Activated CD4-positive, alpha-beta memory T cell treated with anti-CD3 and anti-CD28 coated beads for 36 hours (primary cell): Measurements from ENCODE around the gene QSOX1. TPM values are rescaled to one million over a fixed set of nuclear protein-coding genes. Genes with fewer than 3 reads are reported as not detected.

Experiments used
- CTCF ChIA-PET: fragments of 350-600 bp; sonication (Branson Sonifier 250); formaldehyde crosslinking; loops from one replicate; lab custom pipeline; 2021; ENCODE audit warnings: antibody characterized with exemption, inconsistent platforms; lab: Charles Lee
- POLR2A ChIA-PET: fragments of 350-600 bp; sonication (Branson Sonifier 250); formaldehyde crosslinking; loops from one replicate; lab custom pipeline; 2021; ENCODE audit warnings: antibody characterized with exemption; lab: Charles Lee
- DNase-seq: peaks from one replicate; pipeline ENCODE4 v3.0.0-alpha.2; 2020
- H3K27ac Mint-ChIP-seq: one replicate; pipeline ENCODE4 v1.8.0; 2021; ENCODE audit warnings: mixed read lengths
- H3K27me3 Mint-ChIP-seq: one replicate; pipeline ENCODE4 v1.8.0; 2021; ENCODE audit warnings: mixed read lengths
- H3K36me3 Mint-ChIP-seq: one replicate; pipeline ENCODE4 v1.8.0; 2021; ENCODE audit warnings: mixed read lengths
- H3K4me1 Mint-ChIP-seq: one replicate; pipeline ENCODE4 v1.8.0; 2021; ENCODE audit warnings: low read depth, mixed read lengths
- H3K4me3 Mint-ChIP-seq: one replicate; pipeline ENCODE4 v1.8.0; 2021; ENCODE audit warnings: mild to moderate bottlenecking, mixed read lengths
- H3K9me3 Mint-ChIP-seq: one replicate; pipeline ENCODE4 v1.8.0; 2021; ENCODE audit warnings: mixed read lengths
- intact Hi-C: fragments of 100-400 bp; cut with micrococcal nuclease; formaldehyde crosslinking; loops from one replicate; pipeline ENCODE4 v1.15.1; 2023
- total RNA-seq, 2 experiments: library from RNA; stranded (reverse); gene quantifications; one replicate each; pipeline ENCODE4 v1.2.3, GENCODE V29; 2021

The QSOX1 gene
- total RNA-seq, 2 experiments from 2014 or later = 40.3 to 42.4 TPM

- intact Hi-C loops = no loop called here
- CTCF ChIA-PET = no interaction called here
- Mint-ChIP-seq H3K4me3 (no peak overlapping the region), H3K4me1 (no peaks in the 10 kb centered on the region), H3K9me3 (no peaks in the 10 kb centered on the region), H3K27me3 (no peaks in the 10 kb centered on the region), H3K27ac (no peak overlapping the region), H3K36me3 (peaks cover 1% of the 10 kb centered on the region)
- no peak for DNase-seq
- POLR2A ChIA-PET = no interaction called here
Observed at GRCh38 chr1:180173952-180174351, 19.3 kb downstream of the QSOX1 start.

- ChIA-PET POLR2A (no interaction called here), CTCF (interaction anchor here (1.5 kb wide), 1 partner anchor 366 kb away, joined by 4 read pairs; no protein-coding TSS in a partner anchor)
- Mint-ChIP-seq H3K4me1 (no peaks in the 10 kb centered on the region), H3K27me3 (no peaks in the 10 kb centered on the region), H3K9me3 (no peaks in the 10 kb centered on the region), H3K4me3 (no peak overlapping the region), H3K36me3 (peaks cover 2% of the 10 kb centered on the region), H3K27ac (no peak overlapping the region)
- intact Hi-C loops = no loop called here
- DNase-seq = no peak
Observed at GRCh38 chr1:180175291-180175690, 20.6 kb downstream of the QSOX1 start.

- Mint-ChIP-seq H3K27ac (no peak overlapping the region), H3K4me1 (no peaks in the 10 kb centered on the region), H3K9me3 (no peaks in the 10 kb centered on the region), H3K4me3 (no peak overlapping the region), H3K27me3 (no peaks in the 10 kb centered on the region), H3K36me3 (peaks cover 2% of the 10 kb centered on the region)
- ChIA-PET POLR2A (no interaction called here), CTCF (interaction anchor here (0.9 to 1.5 kb wide), 2 partner anchors 292 to 366 kb away, joined by 3 to 4 read pairs; no protein-coding TSS in a partner anchor)
- DNase-seq = no peak
- intact Hi-C loops = no loop called here
Observed at GRCh38 chr1:180175806-180176205, 21.1 kb downstream of the QSOX1 start.

- Mint-ChIP-seq H3K9me3 (no peaks in the 10 kb centered on the region), H3K4me3 (no peak overlapping the region), H3K4me1 (no peaks in the 10 kb centered on the region), H3K27me3 (no peaks in the 10 kb centered on the region), H3K27ac (no peak overlapping the region), H3K36me3 (peaks cover 2% of the 10 kb centered on the region)
- ChIA-PET CTCF (interaction anchor here (0.9 to 6.1 kb wide), 3 partner anchors 10 to 362 kb away, joined by 3 to 78 read pairs (median 17); no protein-coding TSS in a partner anchor), POLR2A (no interaction called here)
- no peak for DNase-seq
- intact Hi-C loops = no loop called here
Observed at GRCh38 chr1:180176965-180177364, 22.3 kb downstream of the QSOX1 start.

GRCh38 chr1:180177931-180178330 lies 23.3 kb downstream of the QSOX1 start:
- Mint-ChIP-seq H3K27me3 (no peaks in the 10 kb centered on the region), H3K4me1 (no peaks in the 10 kb centered on the region), H3K9me3 (no peaks in the 10 kb centered on the region), H3K36me3 (peaks cover 2% of the 10 kb centered on the region), H3K27ac (no peak overlapping the region), H3K4me3 (no peak overlapping the region)
- intact Hi-C loops = loop anchor here (1.0 to 2.0 kb wide), 2 partner anchors 311 to 471 kb away; no protein-coding TSS in a partner anchor
- POLR2A ChIA-PET = no interaction called here
- CTCF ChIA-PET = interaction anchor here (1.0 to 6.1 kb wide), 10 partner anchors 11 to 368 kb away, joined by 3 to 78 read pairs (median 18); no protein-coding TSS in a partner anchor
- DNase-seq = no peak

- Mint-ChIP-seq H3K9me3 (no peaks in the 10 kb centered on the region), H3K27me3 (no peaks in the 10 kb centered on the region), H3K36me3 (peaks cover 2% of the 10 kb centered on the region), H3K27ac (no peak overlapping the region), H3K4me3 (no peak overlapping the region), H3K4me1 (no peaks in the 10 kb centered on the region)
- intact Hi-C loops = loop anchor here (1.0 to 2.0 kb wide), 2 partner anchors 311 to 472 kb away; no protein-coding TSS in a partner anchor
- CTCF ChIA-PET = interaction anchor here (0.6 to 6.1 kb wide), 56 partner anchors 10 to 476 kb away, joined by 3 to 78 read pairs (median 6); no protein-coding TSS in a partner anchor
- POLR2A ChIA-PET = no interaction called here
- DNase-seq = peak; percentile 74
Observed at GRCh38 chr1:180178511-180179161, 24.0 kb downstream of the QSOX1 start.

GRCh38 chr1:180179162-180179957 lies 24.7 kb downstream of the QSOX1 start:
- CTCF ChIA-PET = interaction anchor here (0.6 to 6.1 kb wide), 61 partner anchors 9 to 476 kb away, joined by 3 to 78 read pairs (median 5); no protein-coding TSS in a partner anchor
- H3K27me3 Mint-ChIP-seq = no peaks in the 10 kb centered on the region
- no peaks in the 10 kb centered on the region for H3K9me3 Mint-ChIP-seq
- no peak overlapping the region for H3K4me3 Mint-ChIP-seq
- no peaks in the 10 kb centered on the region for H3K4me1 Mint-ChIP-seq
- POLR2A ChIA-PET = interaction anchor here (0.8 kb wide), 1 partner anchor 24 kb away, joined by 3 read pairs; no protein-coding TSS in a partner anchor
- intact Hi-C loops = loop anchor here (2.0 kb wide), 1 partner anchor 473 kb away; no protein-coding TSS in a partner anchor
- peaks cover 6% of the 10 kb centered on the region for H3K36me3 Mint-ChIP-seq
- DNase-seq = no peak
- H3K27ac Mint-ChIP-seq = no peak overlapping the region

- peaks cover 16% of the 10 kb centered on the region for H3K36me3 Mint-ChIP-seq
- POLR2A ChIA-PET = no interaction called here
- peak; percentile 27 for DNase-seq
- H3K4me1 Mint-ChIP-seq = no peaks in the 10 kb centered on the region
- H3K27ac Mint-ChIP-seq = no peak overlapping the region
- H3K27me3 Mint-ChIP-seq = no peaks in the 10 kb centered on the region
- CTCF ChIA-PET = interaction anchor here (0.6 to 6.1 kb wide), 26 partner anchors 10 to 475 kb away, joined by 3 to 78 read pairs (median 4); no protein-coding TSS in a partner anchor
- H3K9me3 Mint-ChIP-seq = no peaks in the 10 kb centered on the region
- intact Hi-C loops = loop anchor here (10.0 kb wide), 2 partner anchors 234 to 294 kb away; no protein-coding TSS in a partner anchor
- H3K4me3 Mint-ChIP-seq = no peak overlapping the region
Observed at GRCh38 chr1:180181048-180181447, 26.4 kb downstream of the QSOX1 start.

GRCh38 chr1:180181996-180182642 lies 27.4 kb downstream of the QSOX1 start:
- Mint-ChIP-seq H3K27ac (no peak overlapping the region), H3K4me3 (no peak overlapping the region), H3K27me3 (no peaks in the 10 kb centered on the region), H3K36me3 (peaks cover 21% of the 10 kb centered on the region), H3K9me3 (no peaks in the 10 kb centered on the region), H3K4me1 (no peaks in the 10 kb centered on the region)
- POLR2A ChIA-PET = no interaction called here
- no peak for DNase-seq
- CTCF ChIA-PET = interaction anchor here (1.0 to 6.1 kb wide), 7 partner anchors 8 to 476 kb away, joined by 3 to 78 read pairs (median 26); no protein-coding TSS in a partner anchor
- intact Hi-C loops = loop anchor here (10.0 kb wide), 2 partner anchors 233 to 293 kb away; no protein-coding TSS in a partner anchor

- peaks cover 21% of the 10 kb centered on the region for H3K36me3 Mint-ChIP-seq
- H3K4me1 Mint-ChIP-seq = no peaks in the 10 kb centered on the region
- H3K9me3 Mint-ChIP-seq = no peaks in the 10 kb centered on the region
- POLR2A ChIA-PET = no interaction called here
- CTCF ChIA-PET = no interaction called here
- H3K4me3 Mint-ChIP-seq = no peak overlapping the region
- intact Hi-C loops = loop anchor here (10.0 kb wide), 2 partner anchors 232 to 292 kb away; no protein-coding TSS in a partner anchor
- no peak overlapping the region for H3K27ac Mint-ChIP-seq
- no peaks in the 10 kb centered on the region for H3K27me3 Mint-ChIP-seq
- no peak for DNase-seq
Observed at GRCh38 chr1:180182643-180183311, 28.1 kb downstream of the QSOX1 start.

GRCh38 chr1:180183426-180183825 lies 28.8 kb downstream of the QSOX1 start:
- Mint-ChIP-seq H3K36me3 (peaks cover 21% of the 10 kb centered on the region), H3K27ac (no peak overlapping the region), H3K9me3 (no peaks in the 10 kb centered on the region), H3K4me1 (no peaks in the 10 kb centered on the region), H3K4me3 (no peak overlapping the region), H3K27me3 (no peaks in the 10 kb centered on the region)
- no peak for DNase-seq
- ChIA-PET CTCF (no interaction called here), POLR2A (no interaction called here)
- intact Hi-C loops = loop anchor here (10.0 kb wide), 2 partner anchors 231 to 291 kb away; no protein-coding TSS in a partner anchor
